HG02588 (cell line): Measurements from ENCODE around the gene ZNF614.
A peak's percentile ranks its signal among the peaks of the same experiment; 100 is the strongest.
"Not testable (repeated sequence)": the region's sequence is repeated elsewhere in the genome, so short reads cannot be mapped to it uniquely, and the experiment has no call there.

Experiments
- ATAC-seq: cut with Tn5 transposase; IDR thresholded peaks from one replicate; pipeline ENCODE4 v1.9.1; 2021; ENCODE audit warnings: mild to moderate bottlenecking, moderate library complexity; ENCODE audit not compliant: unreplicated experiment

The ZNF614 gene

DNA sequence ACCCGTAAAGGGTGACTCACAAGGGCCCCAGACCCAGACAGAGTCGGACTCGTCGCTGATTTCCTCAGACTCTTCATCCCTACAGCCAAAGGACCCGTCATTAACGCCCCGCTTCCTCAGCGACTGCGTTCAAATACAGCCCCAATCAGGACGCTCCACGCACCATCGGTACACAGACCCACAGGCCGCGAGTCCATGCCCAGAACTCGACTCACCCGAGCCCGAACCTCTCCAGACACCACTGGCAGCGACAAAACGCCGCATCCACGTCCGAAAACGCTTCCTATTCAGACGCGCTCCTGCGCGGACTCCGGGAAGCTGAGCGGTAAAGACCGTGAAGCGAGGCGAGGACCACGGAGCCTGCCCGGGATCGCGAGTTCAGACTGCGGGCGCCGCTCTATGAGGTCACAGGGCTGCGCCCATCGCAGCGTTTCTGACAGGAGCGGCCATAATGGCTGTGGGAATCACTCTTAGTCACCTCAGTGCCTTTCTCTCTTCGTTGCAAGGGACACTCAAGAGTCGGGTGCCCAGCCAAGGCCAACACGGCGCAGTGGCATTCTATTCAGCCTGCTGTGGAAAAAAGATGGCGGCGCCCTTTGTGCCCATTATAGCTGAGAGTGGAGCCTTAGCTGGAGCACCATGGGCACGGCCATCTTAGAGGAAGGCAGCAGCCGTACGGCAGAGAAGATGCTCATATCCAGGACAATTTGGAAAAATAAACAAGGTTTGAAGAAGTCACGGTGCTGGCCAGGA is at the start of gene ZNF614:
ZNF614 (minus strand) TSS at position 353 of the 753 bp plus-strand sequence. CDS start 2,634 bp downstream, outside the sequence.
- peak; percentile 83 for ATAC-seq

DNA sequence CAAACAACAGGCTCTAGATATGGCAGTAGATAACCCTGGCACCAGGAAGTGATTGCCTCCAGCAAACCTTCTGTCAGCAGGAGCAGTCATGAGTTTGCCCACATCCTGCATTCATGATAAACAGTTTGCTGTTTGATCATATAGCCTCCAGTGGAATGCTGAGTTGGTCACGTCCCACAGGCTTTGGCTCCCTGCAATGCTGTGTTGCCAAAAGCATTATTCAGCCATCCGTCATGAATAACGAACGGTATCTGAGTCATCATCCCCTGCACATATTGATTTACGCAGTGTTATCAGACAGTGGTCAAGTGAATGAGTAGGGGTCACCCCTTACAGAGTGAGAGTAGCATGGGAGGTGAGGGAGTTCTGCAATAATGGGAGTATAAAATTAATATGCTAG is 42.3 kb upstream of the ZNF614 start:
- ATAC-seq, result no peak

DNA sequence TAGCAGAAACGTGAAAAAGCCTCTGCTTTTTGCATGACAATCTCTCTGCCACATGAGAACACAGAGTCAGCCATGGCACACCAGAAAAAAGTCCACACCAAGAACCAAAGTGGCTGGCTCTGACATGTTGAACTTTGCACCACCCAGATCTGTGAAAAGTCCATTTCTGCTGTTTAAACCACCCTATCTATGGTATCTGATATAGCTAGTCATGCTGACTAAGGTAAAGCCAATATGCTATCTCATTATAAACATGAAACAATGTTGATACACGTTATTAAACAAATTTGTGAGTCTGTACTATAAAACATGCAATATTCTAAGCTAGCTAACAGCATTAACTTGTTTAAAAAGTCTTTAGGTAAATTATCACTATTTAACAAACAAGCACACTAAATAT is 41.5 kb upstream of the ZNF614 start:
- no peak for ATAC-seq

DNA sequence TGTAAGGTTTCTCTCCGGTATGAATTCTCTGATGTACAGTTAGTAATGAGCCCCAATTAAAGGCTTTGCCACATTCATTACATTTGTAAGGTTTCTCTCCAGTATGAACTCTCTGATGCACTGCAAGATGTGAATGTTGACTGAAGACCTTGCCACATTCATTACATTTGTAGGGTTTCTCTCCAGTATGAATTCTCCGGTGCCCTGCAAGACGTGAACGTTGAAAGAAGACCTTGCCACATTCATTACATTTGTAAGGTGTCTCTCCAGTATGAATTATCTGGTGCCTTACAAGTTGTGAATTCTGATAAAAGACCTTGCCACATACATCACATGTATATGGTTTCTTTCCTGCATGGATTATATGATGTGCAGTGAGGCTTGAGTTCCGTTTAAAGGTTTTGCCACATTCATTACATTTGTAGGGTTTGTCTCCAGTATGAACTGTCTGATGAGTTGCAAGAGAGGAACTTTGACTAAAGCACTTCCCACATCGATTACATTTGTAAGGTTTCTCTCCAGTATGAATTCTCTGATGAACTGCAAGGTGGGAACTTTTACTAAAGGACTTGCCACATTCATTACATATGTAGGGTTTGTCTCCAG is 38.2 kb upstream of the ZNF614 start:
- no peak for ATAC-seq

DNA sequence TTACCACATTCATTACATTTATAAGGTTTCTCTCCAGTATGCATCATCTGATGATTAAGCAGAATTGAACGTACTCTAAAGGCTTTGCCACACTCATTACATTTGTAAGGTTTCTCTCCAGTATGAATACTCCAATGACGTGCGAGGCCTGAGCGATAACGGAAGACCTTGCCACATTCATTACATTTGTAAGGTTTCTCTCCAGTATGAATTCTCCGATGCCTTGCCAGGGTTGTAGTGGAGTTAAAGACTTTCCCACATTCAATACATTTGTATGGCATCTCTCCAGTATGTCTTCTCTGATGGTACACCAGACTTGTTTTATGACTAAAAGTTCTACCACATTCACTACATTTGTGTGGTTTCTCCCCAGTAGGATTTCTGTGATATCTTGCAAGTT is 37.2 kb upstream of the ZNF614 start:
- ATAC-seq, result no peak

DNA sequence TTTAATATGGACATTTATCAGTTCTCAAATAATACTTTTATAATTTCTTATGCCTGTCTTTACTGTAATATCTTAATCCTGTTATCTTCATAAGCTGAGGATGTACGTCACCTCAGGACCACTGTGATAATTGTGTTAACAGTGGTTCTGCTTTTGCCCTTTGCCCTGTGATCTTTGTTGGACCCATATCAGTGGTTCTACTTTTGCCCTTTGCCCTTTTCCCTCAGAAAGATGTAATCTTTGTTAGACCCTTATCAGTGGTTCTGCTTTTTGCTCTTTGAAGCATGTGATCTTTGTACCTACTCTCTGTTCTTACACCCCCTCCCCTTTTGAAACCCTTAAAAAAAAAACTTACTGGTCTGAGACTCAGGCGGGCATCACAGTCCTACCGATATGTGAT is 28.3 kb upstream of the ZNF614 start:
- ATAC-seq, result not testable (repeated sequence)

DNA sequence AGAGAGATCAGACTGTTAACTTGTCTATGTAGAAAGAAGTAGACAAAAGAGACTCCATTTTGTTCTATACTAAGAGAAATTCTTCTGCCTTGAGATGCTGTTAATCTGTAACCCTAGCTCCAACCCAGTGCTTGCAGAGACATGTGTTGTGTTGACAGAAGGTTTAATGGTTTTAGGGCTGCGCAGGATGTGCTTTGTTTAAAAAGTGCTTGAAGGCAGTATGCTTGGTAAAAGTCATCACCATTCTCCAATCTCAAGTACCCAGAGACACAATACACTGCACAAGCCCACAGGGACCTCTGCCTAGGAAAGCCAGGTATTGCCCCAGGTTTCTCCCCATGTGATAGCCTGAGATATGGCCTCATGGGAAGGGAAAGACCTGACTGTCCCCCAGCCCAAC is 23.6 kb upstream of the ZNF614 start:
- not testable (repeated sequence) for ATAC-seq

DNA sequence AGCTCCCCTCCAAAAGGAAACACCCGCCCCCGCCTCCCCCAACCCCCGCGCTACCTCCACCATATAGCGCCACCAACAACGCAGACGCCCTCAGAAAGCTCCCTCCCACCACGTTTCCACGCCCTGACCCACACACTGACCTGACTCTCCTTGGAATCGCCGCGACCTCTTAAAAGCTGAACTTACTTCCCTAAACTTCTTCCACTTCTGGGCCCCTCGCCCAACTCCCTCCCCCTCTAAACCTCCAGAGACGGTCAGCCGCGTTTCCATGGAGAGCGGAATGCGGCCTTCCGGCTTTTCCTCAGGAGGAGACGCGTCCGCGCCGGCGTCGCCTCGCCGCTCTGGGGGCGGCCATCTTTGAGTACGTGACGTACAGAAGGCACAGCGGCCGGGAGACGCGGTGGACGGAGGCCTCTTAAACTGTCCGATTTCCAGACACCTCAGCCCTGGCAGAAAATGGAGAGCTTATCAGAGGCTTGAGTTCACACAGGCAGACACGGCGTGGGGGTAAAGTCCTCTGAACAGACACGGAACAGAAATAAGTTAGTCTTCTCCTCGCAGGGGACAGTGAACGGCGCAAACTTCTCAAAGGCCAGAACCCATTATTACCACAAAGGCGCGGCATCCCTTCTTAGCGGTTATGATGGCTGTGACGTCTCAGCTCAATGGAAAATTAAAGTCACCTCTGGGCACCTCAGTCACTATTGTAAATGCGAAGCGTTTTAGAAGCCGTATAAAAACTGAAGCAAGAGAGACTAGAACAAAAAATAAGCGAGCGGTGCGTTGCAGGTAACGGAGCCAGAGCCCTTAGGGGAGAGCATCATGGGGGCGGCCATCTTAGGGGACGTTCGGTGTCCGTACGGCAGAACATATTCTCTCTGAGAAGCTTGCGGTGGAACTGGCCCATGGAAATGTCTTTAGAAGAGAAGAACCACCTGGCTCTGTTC is 20.6 kb upstream of the ZNF614 start, which contains the start of gene ZNF432:
ZNF432 (minus strand) TSS at position 284 of the 947 bp plus-strand sequence. CDS start 1,970 bp downstream, outside the sequence.
- peak; percentile 91 for ATAC-seq

DNA sequence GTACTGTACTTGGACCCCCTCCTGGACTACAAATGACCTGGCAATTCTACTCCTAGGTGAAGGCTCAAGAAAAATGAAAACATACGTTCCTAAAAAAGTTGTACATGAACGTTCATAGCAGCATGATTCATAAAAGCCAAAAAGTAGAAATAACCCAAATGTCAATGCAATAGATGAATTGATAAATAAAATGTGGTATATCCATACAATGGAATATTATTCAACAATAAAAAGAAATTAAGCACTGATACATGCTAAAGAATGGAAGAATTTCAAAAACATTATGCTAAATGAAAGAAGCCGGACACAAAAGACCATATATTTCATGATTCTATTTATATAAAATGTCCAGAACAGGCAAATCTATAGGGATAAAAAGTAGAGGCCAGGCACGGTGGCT is 11.0 kb upstream of the ZNF614 start:
- ATAC-seq, result no peak

DNA sequence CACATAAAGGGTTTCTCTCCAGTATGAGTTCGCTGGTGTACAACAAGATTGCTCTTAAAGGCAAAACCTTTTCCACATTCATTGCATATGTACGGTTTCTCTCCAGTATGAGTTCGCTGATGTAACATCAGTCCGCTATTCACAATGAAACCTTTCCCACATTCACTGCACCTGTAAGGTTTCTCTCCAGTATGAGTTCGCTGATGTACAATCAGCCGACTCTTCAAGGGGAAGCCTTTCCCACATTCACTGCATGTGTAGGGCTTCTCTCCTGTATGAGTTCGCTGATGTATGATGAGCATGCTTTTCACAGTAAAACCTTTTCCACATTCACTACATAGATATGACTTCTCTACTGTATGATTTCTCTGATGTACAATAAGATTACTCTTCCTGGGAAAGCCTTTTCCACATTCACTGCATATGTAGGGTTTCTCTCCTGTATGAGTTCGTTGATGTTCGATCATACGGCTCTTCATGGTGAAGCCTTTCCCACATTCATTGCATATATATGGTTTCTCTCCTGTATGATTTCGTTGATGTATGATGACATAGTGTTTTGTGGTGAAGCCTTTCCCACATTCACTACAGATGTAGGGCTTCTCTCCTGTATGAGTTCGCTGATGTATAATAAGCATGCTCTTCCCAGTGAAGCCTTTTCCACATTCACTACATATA is 6.0 kb upstream of the ZNF614 start:
- no peak for ATAC-seq

DNA sequence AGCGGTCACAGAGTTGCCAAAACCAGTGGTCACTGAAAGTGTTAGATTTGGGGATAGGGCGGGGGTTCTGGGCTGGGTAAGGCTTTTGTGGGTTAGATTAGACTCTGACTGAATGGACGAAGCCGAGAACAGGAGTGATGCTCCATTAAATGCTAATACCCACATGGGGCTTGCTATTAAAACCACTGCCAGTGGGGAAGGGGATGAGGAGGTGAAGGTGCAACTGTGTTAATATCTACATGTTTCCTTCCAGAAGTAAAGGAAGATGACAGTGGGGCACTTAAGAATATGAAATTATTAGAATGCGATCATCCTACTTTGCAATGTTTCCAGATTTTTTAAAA is 573 bp upstream of the ZNF614 start:
- peak; percentile 21 for ATAC-seq

DNA sequence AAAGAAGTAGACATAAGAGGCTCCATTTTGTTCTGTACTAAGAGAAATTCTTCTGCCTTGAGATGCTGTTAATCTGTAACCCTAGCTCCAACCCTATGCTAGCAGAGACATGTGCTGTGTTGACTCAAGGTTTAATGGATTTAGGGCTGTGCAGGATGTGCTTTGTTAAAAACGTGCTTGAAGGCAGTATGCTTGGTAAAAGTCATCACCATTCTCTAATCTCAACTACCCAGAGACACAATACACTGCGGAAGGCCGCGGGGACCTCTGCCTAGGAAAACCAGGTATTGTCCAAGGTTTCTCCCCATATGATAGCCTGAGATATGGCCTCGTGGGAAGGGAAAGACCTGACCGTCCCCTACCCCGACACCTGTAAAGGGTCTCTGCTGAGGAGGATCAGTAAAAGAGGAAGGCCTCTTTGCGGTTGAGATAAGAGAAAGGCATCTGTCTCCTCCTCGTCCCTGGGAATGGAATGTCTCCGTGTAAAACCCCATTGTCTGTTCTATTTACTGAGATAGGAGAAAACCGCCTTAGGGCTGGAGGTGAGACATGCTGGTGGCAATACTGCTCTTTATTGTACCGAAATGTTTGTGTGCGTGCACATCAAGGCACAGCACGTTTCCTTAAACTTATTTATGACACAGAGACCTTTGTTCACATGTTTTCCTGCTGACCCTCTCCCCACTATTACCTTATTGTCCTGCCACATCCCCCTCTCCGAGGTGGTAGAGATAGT is 1.8 kb downstream of the ZNF614 start:
- ATAC-seq, result not testable (repeated sequence)

DNA sequence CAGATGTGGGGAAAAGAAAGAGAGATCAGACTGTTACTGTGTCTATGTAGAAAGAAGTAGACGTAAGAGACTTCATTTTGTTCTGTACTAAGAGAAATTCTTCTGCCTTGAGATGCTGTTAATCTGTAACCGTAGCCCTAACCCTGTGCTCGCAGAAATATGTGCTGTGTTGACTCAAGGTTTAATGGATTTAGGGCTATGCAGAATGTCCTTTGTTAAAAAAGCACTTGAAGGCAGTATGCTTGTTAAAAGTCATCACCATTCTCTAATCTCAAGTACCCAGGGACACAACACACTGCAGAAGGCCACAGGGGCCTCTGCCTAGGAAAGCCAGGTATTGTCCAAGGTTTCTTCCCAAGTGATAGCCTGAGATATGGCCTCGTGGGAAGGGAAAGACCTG is 3.7 kb downstream of the ZNF614 start:
- ATAC-seq, result not testable (repeated sequence)

DNA sequence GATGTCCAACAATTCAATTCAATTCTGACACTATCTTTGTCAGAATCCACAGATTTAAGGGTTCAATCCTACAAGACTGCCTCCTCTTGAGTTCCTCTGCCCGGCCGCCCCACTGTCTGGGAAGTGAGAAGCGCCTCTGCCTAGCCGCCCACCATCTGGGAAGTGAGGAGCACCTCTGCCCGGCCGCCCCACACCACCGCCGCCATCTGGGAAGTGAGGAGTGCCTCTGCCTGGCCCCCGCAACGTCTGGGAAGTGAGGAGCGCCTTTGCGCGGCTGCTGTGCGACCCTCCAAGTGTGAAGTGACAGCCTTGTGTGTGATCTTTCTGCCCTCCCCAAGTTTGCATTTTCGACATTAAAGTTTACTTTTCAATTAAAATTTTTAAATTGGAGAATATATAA is 6.0 kb downstream of the ZNF614 start:
- no peak for ATAC-seq

DNA sequence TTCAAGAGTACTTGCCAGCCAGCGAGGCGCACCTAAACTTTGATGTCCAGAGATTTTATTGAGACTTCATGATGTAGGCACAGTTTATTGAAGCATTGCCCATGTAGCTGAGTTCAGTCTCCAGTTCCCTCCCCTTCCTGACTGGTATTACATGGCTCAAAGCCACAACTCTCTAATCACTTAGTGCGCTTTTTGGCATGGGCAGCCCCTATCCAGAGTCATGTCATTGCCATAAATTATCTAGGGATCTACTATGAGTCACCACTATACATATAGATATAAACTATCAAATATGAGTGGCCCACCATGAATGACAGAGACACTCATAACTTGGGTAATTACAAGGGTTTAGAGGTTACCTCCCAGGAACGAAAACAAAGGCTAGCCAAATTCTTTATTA is 7.7 kb downstream of the ZNF614 start:
- no peak for ATAC-seq

DNA sequence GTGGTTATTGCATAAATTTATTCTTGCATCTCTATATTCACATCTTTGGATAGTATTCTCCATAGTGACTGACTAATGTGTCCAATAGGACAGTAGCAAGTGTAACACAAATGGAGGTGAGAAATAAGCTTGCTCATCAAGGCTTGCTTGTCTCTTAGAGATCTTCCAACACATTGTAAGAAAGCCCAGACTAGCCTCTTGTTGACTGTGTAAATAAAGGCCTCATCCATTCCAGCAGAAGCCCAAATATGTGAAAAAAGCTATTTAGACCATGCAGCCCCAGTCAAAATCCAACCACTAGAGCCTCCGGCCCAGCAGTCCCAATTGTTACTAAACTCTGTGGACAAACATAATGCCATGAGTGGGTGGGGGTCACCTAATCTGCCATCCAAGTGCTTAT is 17.5 kb downstream of the ZNF614 start:
- ATAC-seq, result no peak

DNA sequence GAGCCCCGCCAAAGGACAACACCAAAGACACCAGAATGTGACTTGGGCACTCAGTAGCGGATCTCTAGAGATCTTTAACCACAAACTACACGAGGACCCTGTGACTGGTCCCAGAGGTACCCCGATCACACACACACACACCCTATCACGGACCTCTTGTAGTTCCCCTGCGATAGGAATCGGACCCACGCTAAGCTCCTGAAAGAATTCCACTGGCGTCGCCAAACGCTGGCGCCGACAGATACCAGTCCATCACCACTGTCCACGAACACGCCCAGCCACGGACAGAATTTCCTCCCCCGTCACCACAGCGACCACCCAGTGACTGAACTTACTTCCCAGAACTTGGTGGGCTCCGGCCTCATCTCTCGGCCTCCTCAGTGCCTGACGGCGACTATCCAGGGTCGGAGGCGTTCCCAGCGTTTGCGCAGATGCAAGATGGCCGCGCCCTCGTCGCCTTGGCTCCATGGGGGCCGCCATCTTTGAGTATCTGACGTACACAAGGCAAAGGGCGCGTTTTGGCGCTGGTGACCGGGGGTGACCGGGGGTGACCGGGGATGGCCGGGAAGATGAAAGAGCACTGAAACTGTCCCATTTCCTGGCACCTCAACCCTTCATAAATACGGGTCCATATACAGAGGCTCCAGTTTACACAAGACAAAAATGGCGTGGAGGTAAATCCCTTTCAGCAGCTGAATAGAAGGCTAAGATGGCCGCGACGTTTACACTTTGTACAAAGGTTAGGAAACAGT is 20.2 kb downstream of the ZNF614 start, which contains the start of gene ZNF615:
ZNF615 (minus strand) TSS at position 406 of the 752 bp plus-strand sequence. CDS start 4,500 bp downstream, outside the sequence.
- peak; percentile 91 for ATAC-seq

DNA sequence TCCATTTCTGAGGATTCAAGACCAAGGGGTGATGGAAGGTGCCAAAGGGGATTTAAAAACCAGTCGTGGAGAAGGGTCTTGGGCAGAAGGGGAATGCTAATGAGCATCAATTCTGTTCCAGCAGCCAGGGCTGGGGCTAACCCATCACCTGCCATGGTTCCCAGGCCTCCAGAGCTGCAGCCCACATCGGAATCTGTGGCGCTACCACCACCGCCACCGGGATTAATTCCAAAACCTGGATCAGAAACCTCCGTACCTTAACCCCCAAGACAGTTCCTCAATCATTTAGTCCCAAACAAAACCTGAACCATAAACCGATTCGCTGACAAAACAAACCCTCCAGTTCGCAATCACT is 20.8 kb downstream of the ZNF614 start:
- ATAC-seq, result peak; percentile 14

DNA sequence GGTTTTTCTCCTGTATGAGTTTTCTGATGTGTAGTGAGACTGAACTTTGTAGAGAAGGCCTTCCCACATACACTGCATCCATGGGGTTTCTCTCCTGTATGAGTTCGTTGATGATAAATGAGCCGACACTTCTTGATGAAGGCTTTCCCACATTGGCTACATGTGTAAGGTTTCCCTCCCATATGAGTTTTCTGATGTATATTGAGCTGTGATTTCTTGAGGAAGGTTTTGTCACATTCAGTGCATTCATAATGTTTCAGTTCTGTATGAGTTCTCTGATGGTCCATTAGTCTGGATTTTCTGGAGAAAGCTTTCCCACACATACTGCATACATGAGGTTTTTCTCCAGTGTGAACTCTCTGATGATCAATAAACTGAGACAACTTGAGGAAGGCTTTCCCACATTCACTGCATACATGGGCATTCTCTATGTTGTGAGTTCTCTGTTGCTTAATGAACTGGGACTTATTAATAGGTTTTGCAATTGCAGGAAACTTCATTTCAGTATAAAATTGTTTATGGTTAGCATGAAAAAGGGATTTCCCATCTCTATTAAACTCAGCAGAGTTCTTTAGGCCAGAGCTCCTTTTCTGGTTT is 34.0 kb downstream of the ZNF614 start:
- no peak for ATAC-seq
